PC-9 (cell line): ENCODE data around the gene SPRY4.

Experiments
- CTCF ChIP-seq: fragments of 200-600 bp; sonication (generic); conservative IDR thresholded peaks from 2 replicates; pipeline ENCODE4 v1.6.1; 2017; ENCODE audit warnings: mixed run types, antibody characterized with exemption, mild to moderate bottlenecking, moderate library complexity
- EZH2 ChIP-seq: fragments of 200-600 bp; sonication (generic); IDR thresholded peaks from 2 replicates; pipeline ENCODE4 v1.8.0; 2017; ENCODE audit warnings: antibody characterized with exemption, low read depth

GRCh38 chr5:142308358-142308757 lies 16.5 kb downstream of the SPRY4 start:
- TF ChIP-seq CTCF (no peak), EZH2 (no peak)
